BE2C (cell line): ENCODE results near the gene TCTN1.
"Not testable (repeated sequence)": the region's sequence is repeated elsewhere in the genome, so short reads cannot be mapped to it uniquely, and the experiment has no call there.

Experiments used
- DNase-seq: peaks from one replicate; pipeline ENCODE4 v3.0.0-alpha.2; 2020
- H3K27me3 ChIP-seq: fragments of 250-450 bp; sonication (Bioruptor Pico); 2 replicates; pipeline ENCODE4 v1.5.1; 2020; ENCODE audit warnings: mild to moderate bottlenecking
- H3K36me3 ChIP-seq: fragments of 250-450 bp; sonication (Bioruptor Pico); 2 replicates; pipeline ENCODE4 v1.5.1; 2020; ENCODE audit warnings: mild to moderate bottlenecking
- H3K4me1 ChIP-seq: fragments of 250-450 bp; sonication (Bioruptor Pico); 2 replicates; pipeline ENCODE4 v1.5.1; 2020
- H3K4me3 ChIP-seq: 2 replicates; pipeline ENCODE4 v1.5.1; 2011; ENCODE audit warnings: low read depth, low read length
- H3K9me3 ChIP-seq: fragments of 250-450 bp; sonication (Bioruptor Pico); 2 replicates; pipeline ENCODE4 v1.5.1; 2020
- TF ChIP-seq, protein P1 (sequence below): IDR thresholded peaks from 2 replicates; pipeline ENCODE4 v1.5.1; 2012; ENCODE audit warnings: mild to moderate bottlenecking, low read depth, low read length

TCTN1 gene

DNA sequence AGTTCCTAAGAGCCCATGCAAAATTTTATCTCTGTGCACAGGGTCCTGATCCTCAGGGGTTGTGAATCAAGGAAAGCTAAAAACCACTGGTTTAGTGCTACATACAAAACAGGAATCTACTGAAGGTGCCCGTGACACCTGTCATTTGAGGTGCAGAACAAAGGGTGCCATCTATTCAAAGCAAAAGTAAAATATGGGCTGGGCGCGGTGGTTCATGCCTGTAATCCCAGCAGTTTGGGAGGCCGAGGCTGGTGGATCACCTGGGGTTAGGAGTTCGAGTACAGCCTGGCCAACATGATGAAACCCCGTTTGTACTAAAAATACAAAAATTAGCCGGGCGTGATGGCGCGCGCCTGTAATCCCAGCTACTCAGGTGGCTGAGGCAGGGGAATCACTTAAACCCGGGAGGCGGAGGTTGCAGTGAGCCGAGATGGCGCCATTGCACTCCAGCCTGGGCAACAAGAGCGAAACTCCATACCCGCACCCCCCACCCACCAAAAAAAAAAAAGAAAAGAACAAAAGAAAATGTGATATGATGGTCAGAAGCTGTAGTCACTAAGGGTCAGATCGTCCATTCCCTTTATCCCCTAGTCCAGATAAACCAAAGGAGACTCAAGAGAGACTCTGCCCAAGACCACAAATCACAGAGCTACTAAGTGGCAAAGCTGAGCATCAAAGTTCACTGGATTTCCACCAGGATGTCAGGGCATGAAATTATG, 34.2 kb upstream of the TCTN1 start:
- H3K36me3 ChIP-seq, result no peaks in the 10 kb centered on the region; the same call in 1 of the 2 replicates
- H3K4me3 ChIP-seq, result no peak overlapping the region
- TF ChIP-seq, protein P1, sequence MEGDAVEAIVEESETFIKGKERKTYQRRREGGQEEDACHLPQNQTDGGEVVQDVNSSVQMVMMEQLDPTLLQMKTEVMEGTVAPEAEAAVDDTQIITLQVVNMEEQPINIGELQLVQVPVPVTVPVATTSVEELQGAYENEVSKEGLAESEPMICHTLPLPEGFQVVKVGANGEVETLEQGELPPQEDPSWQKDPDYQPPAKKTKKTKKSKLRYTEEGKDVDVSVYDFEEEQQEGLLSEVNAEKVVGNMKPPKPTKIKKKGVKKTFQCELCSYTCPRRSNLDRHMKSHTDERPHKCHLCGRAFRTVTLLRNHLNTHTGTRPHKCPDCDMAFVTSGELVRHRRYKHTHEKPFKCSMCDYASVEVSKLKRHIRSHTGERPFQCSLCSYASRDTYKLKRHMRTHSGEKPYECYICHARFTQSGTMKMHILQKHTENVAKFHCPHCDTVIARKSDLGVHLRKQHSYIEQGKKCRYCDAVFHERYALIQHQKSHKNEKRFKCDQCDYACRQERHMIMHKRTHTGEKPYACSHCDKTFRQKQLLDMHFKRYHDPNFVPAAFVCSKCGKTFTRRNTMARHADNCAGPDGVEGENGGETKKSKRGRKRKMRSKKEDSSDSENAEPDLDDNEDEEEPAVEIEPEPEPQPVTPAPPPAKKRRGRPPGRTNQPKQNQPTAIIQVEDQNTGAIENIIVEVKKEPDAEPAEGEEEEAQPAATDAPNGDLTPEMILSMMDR, result no peak
- peaks cover 4% of the 10 kb centered on the region for H3K4me1 ChIP-seq
- no peaks in the 10 kb centered on the region for H3K27me3 ChIP-seq
- no peaks in the 10 kb centered on the region for H3K9me3 ChIP-seq
- no peak for DNase-seq

DNA sequence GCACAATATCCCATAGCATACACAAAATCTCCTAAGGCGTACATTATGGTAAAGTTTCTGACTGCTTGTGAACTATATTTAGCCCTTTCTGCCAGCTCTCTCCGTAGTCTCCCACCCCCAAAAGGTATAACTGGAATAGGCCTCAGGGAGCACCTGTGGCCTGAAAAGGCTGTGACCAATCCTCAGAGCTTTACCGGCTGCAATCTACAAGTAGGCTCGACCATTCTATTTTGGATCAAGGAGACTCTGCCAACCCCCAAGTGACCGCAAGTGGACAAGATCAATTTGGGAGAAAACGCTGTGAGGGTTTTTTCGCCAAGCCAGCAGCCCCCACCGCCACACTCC, 32.0 kb upstream of the TCTN1 start:
- Histone ChIP-seq H3K4me1 (peaks cover 4% of the 10 kb centered on the region), H3K4me3 (peak overlapping the region; percentile 93), H3K27me3 (no peaks in the 10 kb centered on the region), H3K9me3 (no peaks in the 10 kb centered on the region), H3K36me3 (no peaks in the 10 kb centered on the region; the same call in 1 of the 2 replicates)
- no peak for DNase-seq
- TF ChIP-seq, protein P1, result no peak

DNA sequence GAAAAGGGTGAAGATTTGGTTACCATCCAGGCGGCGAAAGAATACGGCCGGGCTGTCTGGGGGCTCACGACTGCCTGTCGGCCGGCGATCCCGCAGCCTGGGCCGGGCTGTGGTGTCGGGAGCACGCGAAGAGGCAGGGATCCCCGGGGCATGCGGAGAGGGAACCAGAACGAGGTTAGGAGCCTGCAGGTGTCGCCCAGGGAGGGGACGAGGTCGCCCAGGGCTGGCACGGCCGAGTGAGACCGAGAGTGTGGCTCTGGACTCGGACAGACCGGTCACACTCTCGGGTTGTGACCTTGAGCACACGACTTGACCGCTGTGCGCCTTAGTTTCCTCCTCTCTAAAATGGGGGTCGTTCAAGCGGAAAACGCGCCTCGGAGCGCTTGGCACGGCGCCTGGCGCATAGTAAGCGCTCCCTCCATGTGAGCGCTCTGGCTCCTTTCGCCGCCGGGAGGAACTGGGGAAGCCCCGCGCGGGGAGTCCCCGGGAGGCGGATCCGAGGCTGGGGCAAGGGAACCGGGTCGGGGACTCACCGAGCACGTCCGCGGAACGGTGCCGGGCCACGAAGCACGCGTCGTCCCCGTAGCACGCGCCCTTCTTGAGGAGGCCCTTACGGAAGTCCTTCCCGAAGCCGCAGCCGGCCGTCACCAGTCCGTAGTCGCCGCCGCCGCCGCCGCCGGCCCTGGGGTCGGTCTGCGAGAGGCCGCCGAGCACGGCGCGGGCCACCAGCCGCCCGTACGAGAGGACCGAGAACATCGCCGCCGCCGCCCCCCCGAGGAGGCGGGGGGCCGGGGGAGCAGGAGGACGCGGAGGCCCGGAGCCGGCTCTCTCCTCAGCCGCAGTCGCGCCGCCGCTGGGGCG, 31.4 kb upstream of the TCTN1 start:
- H3K27me3 ChIP-seq, result no peaks in the 10 kb centered on the region
- no peaks in the 10 kb centered on the region for H3K9me3 ChIP-seq
- H3K4me3 ChIP-seq, result peak overlapping the region; percentile 93
- peak; percentile 54 for DNase-seq
- peaks cover 4% of the 10 kb centered on the region for H3K4me1 ChIP-seq
- TF ChIP-seq, protein P1, result no peak
- no peaks in the 10 kb centered on the region; the same call in 1 of the 2 replicates for H3K36me3 ChIP-seq

DNA sequence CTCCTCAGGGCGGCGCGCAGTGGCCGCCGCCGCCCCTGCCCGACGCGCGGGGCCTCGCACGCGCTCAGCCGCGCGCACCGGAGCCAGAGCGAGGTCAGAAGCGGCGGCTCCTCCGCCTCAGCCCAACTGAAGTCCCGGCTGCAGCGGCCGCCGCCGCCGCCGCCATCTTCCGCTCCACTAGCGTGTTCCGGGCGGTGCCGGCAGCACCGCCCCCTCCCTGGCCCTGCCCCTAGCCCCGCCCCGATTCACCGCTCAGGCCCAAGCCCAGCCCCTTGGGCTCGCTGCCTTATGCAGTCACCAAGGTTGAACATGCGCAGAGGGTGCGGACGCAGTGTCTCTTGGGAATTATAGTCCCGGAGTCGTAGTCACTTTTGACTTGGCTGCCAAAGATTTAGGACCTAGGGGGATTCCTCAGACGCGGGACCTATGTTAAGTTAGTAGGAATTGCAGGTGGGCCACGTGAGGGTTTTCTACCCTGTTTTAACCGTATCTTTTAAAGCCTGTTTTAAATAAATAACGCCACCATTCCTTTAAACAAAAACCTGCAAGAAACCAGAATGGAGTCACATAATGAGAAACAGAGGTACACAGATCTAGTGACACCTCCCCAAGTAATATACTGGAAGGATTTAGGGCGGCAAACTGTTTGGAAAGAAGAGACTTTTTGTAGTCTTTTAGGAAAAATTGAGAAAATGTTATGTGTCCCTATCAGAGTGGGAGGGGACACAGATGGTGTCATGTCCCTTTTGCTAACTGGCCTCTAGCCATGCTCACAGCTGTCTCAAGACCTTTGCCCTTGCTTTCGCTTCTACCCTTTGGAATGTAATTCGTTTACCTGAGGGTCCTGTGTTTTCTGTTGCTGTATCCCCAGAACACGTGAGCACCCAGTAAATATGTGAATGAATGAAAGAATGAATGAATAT, 30.5 kb upstream of the TCTN1 start, which contains the start of gene PPTC7:
Gene PPTC7, minus strand, starts transcription at position 182 of the 923 bp plus-strand sequence. CDS start 287 bp downstream, outside the sequence.
- TF ChIP-seq, protein P1, result no peak
- H3K9me3 ChIP-seq, result no peaks in the 10 kb centered on the region
- peaks cover 4% of the 10 kb centered on the region for H3K4me1 ChIP-seq

DNA sequence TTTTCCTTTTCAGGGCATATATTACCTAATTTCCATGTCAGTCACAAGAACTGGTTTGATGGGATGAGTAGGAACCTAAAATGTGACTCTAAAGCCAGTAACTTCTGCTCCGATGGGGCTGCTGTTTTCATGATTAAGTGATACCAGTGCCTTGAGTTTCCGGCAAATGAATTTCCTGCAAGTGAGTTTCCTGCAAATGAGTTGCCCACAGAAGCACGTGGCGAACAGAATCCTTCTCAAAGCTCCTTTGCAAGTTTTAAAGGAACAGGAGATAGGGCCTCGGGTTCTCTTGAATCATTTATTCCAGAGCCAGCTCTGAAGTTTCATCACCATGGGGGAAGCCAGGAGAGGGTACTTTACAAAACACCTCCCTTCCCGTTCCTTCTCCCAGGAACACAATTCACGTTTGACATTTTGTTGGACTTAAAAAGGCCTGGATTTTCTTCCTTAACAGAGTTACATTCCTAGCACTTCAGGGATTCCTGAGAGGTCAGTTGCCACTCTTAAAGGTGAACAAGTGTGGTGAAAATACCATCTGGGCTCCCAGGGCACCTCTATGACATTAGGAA, 28.6 kb upstream of the TCTN1 start:
- no peaks in the 10 kb centered on the region for H3K27me3 ChIP-seq
- no peak for DNase-seq
- H3K9me3 ChIP-seq, result no peaks in the 10 kb centered on the region
- H3K4me1 ChIP-seq, result peaks cover 4% of the 10 kb centered on the region
- no peaks in the 10 kb centered on the region; the same call in 1 of the 2 replicates for H3K36me3 ChIP-seq
- H3K4me3 ChIP-seq, result no peak overlapping the region
- TF ChIP-seq, protein P1, result no peak

More for the DNA sequence above, 30.5 kb upstream of the TCTN1 start, which contains the start of gene PPTC7:
- DNase-seq, result peak; percentile 98
- Histone ChIP-seq H3K36me3 (no peaks in the 10 kb centered on the region; the same call in 1 of the 2 replicates), H3K4me3 (peak within 1 kb of the TSS; percentile 93), H3K27me3 (no peaks in the 10 kb centered on the region)

DNA sequence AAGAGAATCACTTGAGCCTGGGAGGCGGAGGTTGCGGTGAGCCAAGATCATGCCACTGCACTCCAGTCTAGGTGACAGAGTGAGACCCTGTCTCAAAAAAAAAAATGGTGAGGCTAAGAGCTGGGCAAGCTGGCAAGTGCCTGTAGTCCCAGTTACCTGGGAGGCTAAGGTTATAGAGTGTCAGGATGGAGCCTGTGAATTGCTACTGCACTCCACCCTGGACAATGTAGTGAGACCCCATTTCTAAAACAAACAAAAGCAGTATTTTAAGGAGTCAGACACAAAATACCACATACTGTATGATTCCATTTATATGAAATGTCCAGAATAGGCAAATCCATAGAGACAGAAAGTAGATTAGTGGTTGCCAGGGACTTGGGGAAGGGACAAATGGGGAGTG, 26.8 kb upstream of the TCTN1 start:
- not testable (repeated sequence) for H3K4me1 ChIP-seq, H3K27me3 ChIP-seq, H3K4me3 ChIP-seq, DNase-seq, H3K9me3 ChIP-seq, H3K36me3 ChIP-seq
